Neural progenitor cell (in vitro differentiated cells): ENCODE data around the gene TRIO. TPM values are rescaled to one million over a fixed set of nuclear protein-coding genes. Genes with fewer than 3 reads are reported as not detected.

Experiments used
- DNase-seq: peaks from one replicate; pipeline ENCODE4 v3.0.0-alpha.2; 2016; ENCODE audit warnings: low spot score
- H2AFZ ChIP-seq: fragments of 200-600 bp; sonication (generic); replicated peaks from 2 replicates; pipeline ENCODE4 v1.6.1; 2016; ENCODE audit warnings: antibody characterized with exemption
- H3F3A ChIP-seq: fragments of 200-600 bp; sonication (generic); 2 replicates; pipeline ENCODE4 v1.6.1; 2016; ENCODE audit warnings: antibody characterized with exemption, low read depth
- H3K27ac ChIP-seq: fragments of 200-600 bp; sonication (generic); 2 replicates; pipeline ENCODE4 v1.5.1; 2016; ENCODE audit warnings: mild to moderate bottlenecking
- H3K27me3 ChIP-seq: fragments of 200-600 bp; sonication (generic); 2 replicates; pipeline ENCODE4 v1.6.1; 2016; ENCODE audit warnings: mild to moderate bottlenecking, moderate library complexity
- H3K36me3 ChIP-seq: fragments of 200-600 bp; sonication (generic); 2 replicates; pipeline ENCODE4 v1.5.1; 2016
- H3K4me1 ChIP-seq: fragments of 200-600 bp; sonication (generic); 2 replicates; pipeline ENCODE4 v1.6.1; 2016; ENCODE audit warnings: mixed run types
- H3K4me2 ChIP-seq: fragments of 200-600 bp; sonication (generic); 2 replicates; pipeline ENCODE4 v1.6.1; 2016
- H3K4me3 ChIP-seq: fragments of 200-600 bp; sonication (generic); 2 replicates; pipeline ENCODE4 v1.5.1; 2016
- H3K79me2 ChIP-seq: fragments of 200-600 bp; sonication (generic); 2 replicates; pipeline ENCODE4 v1.6.1; 2016; ENCODE audit warnings: low read depth
- H3K9ac ChIP-seq: fragments of 200-600 bp; sonication (generic); 2 replicates; pipeline ENCODE4 v1.6.1; 2016
- H3K9me3 ChIP-seq: fragments of 200-600 bp; sonication (generic); 2 replicates; pipeline ENCODE4 v1.5.1; 2016; ENCODE audit warnings: low read depth
- H4K20me1 ChIP-seq: fragments of 200-600 bp; sonication (generic); 2 replicates; pipeline ENCODE4 v1.6.1; 2016; ENCODE audit warnings: low read depth
- H3K27ac Mint-ChIP-seq: 3 replicates; pipeline ENCODE4 v1.8.0; 2021; ENCODE audit warnings: mixed read lengths
- H3K27me3 Mint-ChIP-seq: 2 replicates; pipeline ENCODE4 v1.8.0; 2022; ENCODE audit warnings: low read depth, mild to moderate bottlenecking, inconsistent platforms, moderate library complexity, mixed read lengths; ENCODE audit not compliant: insufficient read depth
- H3K36me3 Mint-ChIP-seq: 3 replicates; pipeline ENCODE4 v1.8.0; 2021; ENCODE audit warnings: mixed read lengths
- H3K4me1 Mint-ChIP-seq: 3 replicates; pipeline ENCODE4 v1.8.0; 2021; ENCODE audit warnings: mixed read lengths
- H3K4me3 Mint-ChIP-seq: 3 replicates; pipeline ENCODE4 v1.8.0; 2021; ENCODE audit warnings: mild to moderate bottlenecking, moderate library complexity, mixed read lengths
- H3K9me3 Mint-ChIP-seq: 3 replicates; pipeline ENCODE4 v1.8.0; 2020; ENCODE audit warnings: mixed read lengths
- CTCF ChIP-seq: fragments of 200-600 bp; sonication (generic); IDR thresholded peaks from 2 replicates; pipeline ENCODE4 v1.5.1; 2017; ENCODE audit warnings: antibody characterized with exemption, mild to moderate bottlenecking
- EZH2 ChIP-seq: fragments of 200-600 bp; sonication (generic); IDR thresholded peaks from 2 replicates; pipeline ENCODE4 v1.6.1; 2017; ENCODE audit warnings: antibody characterized with exemption, mild to moderate bottlenecking, moderate library complexity
- EZH2phosphoT487 ChIP-seq: fragments of 200-600 bp; sonication (generic); IDR thresholded peaks from 2 replicates; pipeline ENCODE4 v1.6.1; 2017; ENCODE audit warnings: antibody characterized with exemption
- total RNA-seq: library from RNA; depleted of rRNA; stranded (reverse); fragments of >200 nt; gene quantifications from 2 replicates; pipeline ENCODE4 v1.2.3, GENCODE V29; 2015; ENCODE audit warnings: low replicate concordance

The TRIO gene
- total RNA-seq, 1 donor from 2014 or later, result 84.7 TPM

DNA sequence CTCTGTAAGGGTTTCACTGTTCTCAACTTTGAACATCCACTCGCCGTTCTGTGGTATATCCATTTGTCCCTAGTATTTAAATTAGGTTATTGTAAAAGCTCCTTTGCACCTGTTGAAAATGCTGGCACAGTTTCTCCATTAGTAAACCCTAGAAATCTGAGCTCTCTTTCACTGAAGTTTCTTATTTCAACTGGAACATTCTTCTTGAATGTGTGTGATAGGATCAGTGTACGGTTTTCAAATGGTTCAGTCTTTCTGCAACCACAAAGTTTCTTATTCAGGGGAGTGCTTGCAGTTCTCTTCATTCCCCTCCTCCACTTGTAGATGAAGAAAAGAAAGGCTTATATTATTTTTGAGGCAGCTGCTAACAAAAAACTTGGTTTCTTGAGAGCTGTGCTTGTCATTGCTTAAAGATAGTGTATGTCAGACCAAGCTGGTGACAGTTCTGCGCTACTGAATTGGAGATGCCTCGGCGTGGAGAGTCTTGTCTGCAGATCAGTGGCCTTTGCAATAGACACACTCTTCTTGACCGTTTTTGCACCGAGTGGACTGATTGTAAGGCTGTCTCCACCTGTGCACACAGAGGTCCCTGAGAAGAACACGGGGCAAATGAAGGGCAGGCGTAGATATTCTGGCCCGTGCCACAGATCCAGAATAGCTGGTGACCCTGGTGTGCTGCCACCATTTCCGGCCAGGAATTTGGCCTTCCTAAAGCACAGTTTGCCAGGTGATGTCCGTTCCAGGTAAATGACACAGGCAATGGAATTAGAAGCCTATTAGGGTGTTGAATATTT is 102.2 kb downstream of the TRIO start:
- no peak overlapping the region for H3K4me3 ChIP-seq
- H3F3A ChIP-seq, result no peaks in the 10 kb centered on the region
- no peak overlapping the region for H3K4me2 ChIP-seq
- peaks cover 96% of the 10 kb centered on the region for H4K20me1 ChIP-seq
- H3K4me1 Mint-ChIP-seq, result peaks cover 63% of the 10 kb centered on the region
- H3K27me3 ChIP-seq, result no peaks in the 10 kb centered on the region
- peak overlapping the region; percentile 7 for H3K27ac Mint-ChIP-seq
- no peak overlapping the region for H3K27ac ChIP-seq
- H3K4me1 ChIP-seq, result peaks cover 54% of the 10 kb centered on the region
- TF ChIP-seq CTCF (no peak), EZH2phosphoT487 (no peak), EZH2 (no peak)
- DNase-seq, result no peak
- no peak overlapping the region for H3K9ac ChIP-seq
- H3K9me3 ChIP-seq, result no peaks in the 10 kb centered on the region
- no peak overlapping the region for H2AFZ ChIP-seq
- H3K36me3 ChIP-seq, result no peaks in the 10 kb centered on the region
- H3K9me3 Mint-ChIP-seq, result no peaks in the 10 kb centered on the region
- no peaks in the 10 kb centered on the region for H3K27me3 Mint-ChIP-seq
- H3K36me3 Mint-ChIP-seq, result no peaks in the 10 kb centered on the region
- H3K79me2 ChIP-seq, result peaks cover 100% of the 10 kb centered on the region
- H3K4me3 Mint-ChIP-seq, result no peak overlapping the region

DNA sequence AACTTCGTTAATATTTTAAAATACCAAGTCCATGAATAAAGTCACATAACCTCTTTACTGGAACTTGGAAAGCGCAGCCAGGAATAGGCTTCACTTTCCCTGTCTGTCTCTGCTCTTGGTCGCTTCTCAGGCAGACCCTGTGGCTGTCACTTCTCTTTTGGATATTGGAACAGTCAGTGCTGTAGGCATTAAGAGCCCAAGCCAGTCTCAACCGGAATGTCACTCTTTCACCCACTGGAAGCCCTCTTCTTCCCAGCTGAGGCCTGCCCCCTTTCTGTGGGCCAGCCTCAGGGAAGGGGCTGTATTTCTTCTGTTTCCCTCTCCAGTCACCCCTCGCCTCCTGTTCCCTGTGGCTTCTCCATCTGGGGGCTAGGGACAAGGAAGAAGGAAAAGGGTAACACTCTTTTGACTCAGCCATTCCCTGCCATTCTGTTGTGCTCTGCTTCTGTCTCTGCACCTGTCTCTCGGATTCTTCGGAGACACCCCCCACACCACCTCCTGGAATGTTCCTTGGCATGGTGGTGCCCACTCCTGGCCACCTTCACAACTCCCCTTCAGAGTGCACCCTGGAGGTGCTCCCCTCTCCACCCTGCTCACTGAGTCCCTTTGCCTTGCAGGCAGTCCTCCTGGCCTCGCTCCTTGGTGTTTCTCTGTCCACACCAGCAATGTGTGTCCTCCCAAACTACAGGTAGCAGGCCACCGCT is 103.4 kb downstream of the TRIO start:
- H3F3A ChIP-seq, result no peaks in the 10 kb centered on the region
- H3K4me1 Mint-ChIP-seq, result peaks cover 65% of the 10 kb centered on the region
- no peak overlapping the region for H3K4me3 Mint-ChIP-seq
- H3K9me3 ChIP-seq, result no peaks in the 10 kb centered on the region
- no peak overlapping the region for H2AFZ ChIP-seq
- no peak for TF ChIP-seq CTCF
- TF ChIP-seq EZH2, result no peak
- TF ChIP-seq EZH2phosphoT487, result no peak
- H3K79me2 ChIP-seq, result peaks cover 100% of the 10 kb centered on the region
- DNase-seq, result peak; percentile 43
- peak overlapping the region; percentile 72 for H3K27ac Mint-ChIP-seq
- no peaks in the 10 kb centered on the region for H3K36me3 ChIP-seq
- no peaks in the 10 kb centered on the region for H3K9me3 Mint-ChIP-seq
- peak overlapping the region; percentile 33 for H3K4me2 ChIP-seq
- peaks cover 97% of the 10 kb centered on the region for H4K20me1 ChIP-seq
- H3K4me3 ChIP-seq, result no peak overlapping the region
- no peaks in the 10 kb centered on the region for H3K27me3 Mint-ChIP-seq
- H3K4me1 ChIP-seq, result peaks cover 56% of the 10 kb centered on the region
- no peak overlapping the region for H3K27ac ChIP-seq
- H3K27me3 ChIP-seq, result no peaks in the 10 kb centered on the region
- peaks cover under 1% of the 10 kb centered on the region for H3K36me3 Mint-ChIP-seq
- no peak overlapping the region for H3K9ac ChIP-seq

DNA sequence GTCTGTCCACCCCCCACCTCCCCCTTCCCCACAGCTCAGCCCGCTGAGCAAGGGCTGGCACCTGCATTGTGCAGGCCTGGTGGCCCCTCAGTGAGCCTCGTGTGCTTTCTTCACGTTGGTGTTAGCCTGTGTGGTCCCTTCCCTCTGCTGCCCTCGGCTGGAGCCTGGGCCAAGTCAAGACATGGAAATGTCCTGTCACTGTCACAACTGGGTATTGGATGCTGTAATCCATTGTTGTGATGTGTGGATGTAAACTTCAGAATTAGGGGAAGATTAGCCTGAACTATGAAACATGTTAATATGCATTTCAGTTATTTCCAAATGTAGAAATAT is 103.9 kb downstream of the TRIO start:
- no peaks in the 10 kb centered on the region for H3K36me3 ChIP-seq
- no peak overlapping the region for H3K4me3 Mint-ChIP-seq
- H3K9ac ChIP-seq, result no peak overlapping the region
- no peak overlapping the region for H3K27ac Mint-ChIP-seq
- no peak overlapping the region for H2AFZ ChIP-seq
- peak overlapping the region; percentile 33 for H3K4me2 ChIP-seq
- DNase-seq, result peak; percentile 49
- no peaks in the 10 kb centered on the region for H3K9me3 Mint-ChIP-seq
- TF ChIP-seq EZH2phosphoT487 (no peak), CTCF (no peak), EZH2 (no peak)
- H3K9me3 ChIP-seq, result no peaks in the 10 kb centered on the region
- H3K27ac ChIP-seq, result no peak overlapping the region
- no peak overlapping the region for H3K4me3 ChIP-seq
- peaks cover 99% of the 10 kb centered on the region for H4K20me1 ChIP-seq
- peaks cover 100% of the 10 kb centered on the region for H3K79me2 ChIP-seq
- no peaks in the 10 kb centered on the region for H3F3A ChIP-seq
- peaks cover 63% of the 10 kb centered on the region for H3K4me1 Mint-ChIP-seq
- peaks cover 56% of the 10 kb centered on the region for H3K4me1 ChIP-seq
- no peaks in the 10 kb centered on the region for H3K27me3 ChIP-seq
- peaks cover 2% of the 10 kb centered on the region for H3K36me3 Mint-ChIP-seq
- peaks cover under 1% of the 10 kb centered on the region for H3K27me3 Mint-ChIP-seq
